ENCODE results near the gene BEAN1. TPM values are rescaled to one million over a fixed set of nuclear protein-coding genes. Genes with fewer than 3 reads are reported as not detected.

The BEAN1 gene
- total and polyA plus RNA-seq, 9 of the 15 experiments (the other 6 are each of a cell fraction or from before 2014, with no cell fraction given): not detected

- no peak for TF ChIP-seq THAP12 (CRISPR knock-in tag; IDR thresholded peaks at IDR 0.05)
- TF ChIP-seq SPI1 (IDR thresholded peaks at IDR 0.05; ENCODE audit: borderline replicate concordance, low read depth, low read length): no peak
- TF ChIP-seq HNRNPLL (IDR thresholded peaks at IDR 0.05; ENCODE audit: low read depth, low read length, poor library complexity, severe bottlenecking): no peak
These were observed 24.4 kb upstream of the BEAN1 start (continued) for GRCh38 chr16:66402591-66403230.

DNA sequence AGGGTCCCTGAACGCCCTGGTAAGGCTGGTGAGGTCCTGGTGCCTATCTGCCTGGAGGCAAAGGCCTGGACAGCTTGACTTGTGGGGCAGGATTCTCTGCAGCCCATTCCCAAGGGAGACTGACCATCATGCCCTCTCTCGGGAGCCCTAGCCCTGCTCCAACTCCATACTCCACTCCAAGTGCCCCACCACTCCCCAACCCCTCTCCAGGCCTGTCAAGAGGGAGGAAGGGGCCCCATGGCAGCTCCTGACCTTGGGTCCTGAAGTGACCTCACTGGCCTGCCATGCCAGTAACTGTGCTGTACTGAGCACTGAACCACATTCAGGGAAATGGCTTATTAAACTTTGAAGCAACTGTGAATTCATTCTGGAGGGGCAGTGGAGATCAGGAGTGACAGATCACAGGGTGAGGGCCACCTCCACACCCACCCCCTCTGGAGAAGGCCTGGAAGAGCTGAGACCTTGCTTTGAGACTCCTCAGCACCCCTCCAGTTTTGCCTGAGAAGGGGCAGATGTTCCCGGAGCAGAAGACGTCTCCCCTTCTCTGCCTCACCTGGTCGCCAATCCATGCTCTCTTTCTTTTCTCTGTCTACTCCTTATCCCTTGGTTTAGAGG, 23.5 kb upstream of the BEAN1 start:
- Histone ChIP-seq H3K27ac (ENCODE audit: extremely low read depth, low read depth, low read length) (no peak overlapping the region), H3K9ac (ENCODE audit: insufficient read depth in 1 of 2, low read depth in 2 of 2, low read length in 2 of 2) (no peak overlapping the region), H3K9me3 (replicated peaks; ENCODE audit: control insufficient read depth, insufficient read depth, low read depth, low read length) (no peaks in the 10 kb centered on the region), H3K4me3 (no peak overlapping the region), H3K79me2 (ENCODE audit: control insufficient read depth, insufficient read depth, low read length) (no peaks in the 10 kb centered on the region), H3K27me3 (ENCODE audit: control insufficient read depth in 2 of 2, insufficient read depth in 2 of 2, low read length in 2 of 2) (peaks cover 15 to 31% of the 10 kb centered on the region in 2 experiments; a peak in 4 of 5 replicates), H3K9me1 (ENCODE audit: control insufficient read depth, insufficient read depth, low read length) (no peaks in the 10 kb centered on the region), H2AFZ (ENCODE audit: low read depth, low read length) (no peak overlapping the region), H3K4me1 (replicated peaks in 1 of 2; ENCODE audit: control insufficient read depth in 2 of 2, insufficient read depth in 2 of 2, low read length in 2 of 2) (peaks cover 0 to 14% of the 10 kb centered on the region in 2 experiments; a peak in 3 of 5 replicates), H3K4me2 (ENCODE audit: insufficient read depth, low read length) (no peak overlapping the region), H3K36me3 (ENCODE audit: control insufficient read depth, insufficient read depth, low read length) (no peaks in the 10 kb centered on the region), H4K20me1 (replicated peaks; ENCODE audit: control insufficient read depth, insufficient read depth, low read length) (0 out of 2 replicates have a peak, but pooled peaks cover 7% of the 10 kb centered on the region)
- 0% methylated on average over 4 of the region's 5 CpGs for WGBS (ENCODE audit: insufficient coverage, low coverage, missing lambda C conversion rate)
- POLR2A ChIA-PET: no interaction called here
- no peak for FAIRE-seq
- intact Hi-C loops (cut with micrococcal nuclease) (loop anchor here (10.0 kb wide), 1 partner anchor 321 kb away; no protein-coding TSS in a partner anchor), in situ Hi-C loops (cut with MboI) (loop anchor here (10.0 kb wide), 1 partner anchor 461 kb away; no protein-coding TSS in a partner anchor)
- ATAC-seq: no peak
- DNase-seq (ENCODE audit: extremely low read depth in 1 of 4, low spot score in 3 of 4): no peak
- BruUV-seq (replicated peaks): no TSS peak
- CTCF ChIA-PET (ENCODE audit: low intra/inter-chr PET ratio): no interaction called here
- TF ChIP-seq COPS2 (conservative IDR thresholded peaks at IDR 0.05): no peak
- TF ChIP-seq ZNF785 (CRISPR knock-in tag; IDR thresholded peaks at IDR 0.05): no peak
- no peak for TF ChIP-seq CBX5 (IDR thresholded peaks at IDR 0.05; ENCODE audit: borderline replicate concordance, low read depth)
- TF ChIP-seq BRF2 (IDR thresholded peaks at IDR 0.05; ENCODE audit: borderline replicate concordance, insufficient read depth, insufficient read length): no peak
- no peak for TF ChIP-seq ASH1L (IDR thresholded peaks at IDR 0.05; ENCODE audit: borderline replicate concordance, low read depth, partially characterized antibody)
- no peak for TF ChIP-seq CEBPB (tag; IDR thresholded peaks at IDR 0.05)
- TF ChIP-seq NCOA4 (IDR thresholded peaks at IDR 0.05; ENCODE audit: partially characterized antibody): no peak
- no peak for TF ChIP-seq KDM4B (IDR thresholded peaks at IDR 0.05; ENCODE audit: borderline replicate concordance in 2 of 2, low read depth in 1 of 2)
- no peak for TF ChIP-seq ZNF212 (CRISPR knock-in tag; IDR thresholded peaks at IDR 0.05)
- TF ChIP-seq RBM14 (IDR thresholded peaks at IDR 0.05; ENCODE audit: borderline replicate concordance, insufficient read depth, low read depth, low read length): no peak
- no peak for TF ChIP-seq FOXA1 (IDR thresholded peaks at IDR 0.05; ENCODE audit: borderline replicate concordance)
- no peak for TF ChIP-seq MCM7 (IDR thresholded peaks at IDR 0.05)
- TF ChIP-seq ZNF316 (IDR thresholded peaks at IDR 0.05): no peak
- TF ChIP-seq HNRNPH1 (optimal IDR thresholded peaks at IDR 0.05; ENCODE audit: low read depth, low read length): no peak
- TF ChIP-seq ETV1 (tag; conservative IDR thresholded peaks at IDR 0.05; ENCODE audit: low read depth): no peak

Data from K562 (cell line).